GM18519 (cell line): ENCODE data around the gene MAP3K5.
"Not testable (repeated sequence)": the region's sequence is repeated elsewhere in the genome, so short reads cannot be mapped to it uniquely, and the experiment has no call there.

Experiments used
- ATAC-seq: cut with Tn5 transposase; IDR thresholded peaks from one replicate; pipeline ENCODE4 v1.9.1; 2021; ENCODE audit warnings: mild to moderate bottlenecking, moderate library complexity; ENCODE audit not compliant: unreplicated experiment, low FRiP score

The MAP3K5 gene

GRCh38 chr6:136693090-136693489 lies 99.2 kb downstream of the MAP3K5 start:
- ATAC-seq, result no peak

- not testable (repeated sequence) for ATAC-seq
These were observed 104.4 kb downstream of the MAP3K5 start for GRCh38 chr6:136687894-136688293.

- ATAC-seq, result no peak
These were observed 106.7 kb downstream of the MAP3K5 start for GRCh38 chr6:136685540-136686108.

GRCh38 chr6:136684466-136684865 lies 107.8 kb downstream of the MAP3K5 start:
- no peak for ATAC-seq

DNA sequence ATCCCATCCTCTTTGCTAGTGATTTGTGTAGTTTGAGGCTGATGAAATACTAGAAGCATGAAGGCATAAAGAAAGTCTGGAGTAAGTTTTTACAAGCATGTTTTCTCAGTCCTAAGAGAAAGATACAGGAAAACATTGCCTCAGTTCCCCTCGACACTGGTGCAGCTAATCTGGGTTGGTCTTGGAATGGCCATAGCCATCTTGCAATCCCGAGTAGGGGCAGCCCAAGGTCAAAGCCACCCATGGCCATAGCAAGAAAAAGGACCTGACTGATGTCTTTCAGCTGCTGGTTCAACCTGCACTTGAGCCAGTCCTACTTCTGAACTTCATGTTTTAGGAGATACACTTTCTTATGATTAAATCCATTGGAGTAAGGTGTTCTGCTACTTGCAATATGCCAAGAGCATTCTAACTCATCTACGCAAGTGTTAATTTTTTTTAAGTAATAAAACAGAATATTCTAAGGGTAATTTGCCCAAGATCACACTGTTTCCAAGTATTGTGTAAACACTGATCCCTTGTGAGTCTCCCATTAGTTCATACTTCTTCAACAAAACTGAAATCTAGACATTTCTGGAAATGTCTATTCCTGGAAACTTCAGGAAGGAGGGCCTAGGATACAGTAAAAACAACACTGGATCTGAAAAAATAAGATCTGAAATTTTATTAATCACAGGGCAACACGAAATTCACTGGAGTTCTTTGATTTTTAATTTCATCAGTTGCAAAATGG lies 108.9 kb downstream of the MAP3K5 start:
- ATAC-seq, result no peak

- ATAC-seq, result no peak
These were observed 110.0 kb downstream of the MAP3K5 start for GRCh38 chr6:136682292-136682691.

DNA sequence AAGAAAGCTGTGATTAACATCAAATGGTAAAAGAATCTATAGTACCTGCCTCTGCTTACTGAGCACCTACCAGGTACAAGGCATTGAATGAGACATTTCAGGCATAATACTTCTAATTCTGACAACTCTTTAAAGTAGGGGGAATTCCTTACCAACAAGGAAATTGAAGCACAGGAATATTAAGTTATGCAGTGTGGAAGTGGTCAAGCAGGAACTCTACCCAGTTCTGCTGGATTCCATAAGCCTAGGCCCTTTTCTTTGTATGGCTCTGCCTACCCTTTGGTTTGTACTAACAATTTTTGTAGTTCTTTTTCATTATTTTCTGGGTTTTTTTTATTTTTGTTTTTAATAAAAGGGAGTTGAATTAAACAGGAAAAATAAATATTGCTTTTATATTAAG lies 114.5 kb downstream of the MAP3K5 start:
- ATAC-seq, result no peak

- no peak for ATAC-seq
These were observed 114.9 kb downstream of the MAP3K5 start for GRCh38 chr6:136677344-136677743.

DNA sequence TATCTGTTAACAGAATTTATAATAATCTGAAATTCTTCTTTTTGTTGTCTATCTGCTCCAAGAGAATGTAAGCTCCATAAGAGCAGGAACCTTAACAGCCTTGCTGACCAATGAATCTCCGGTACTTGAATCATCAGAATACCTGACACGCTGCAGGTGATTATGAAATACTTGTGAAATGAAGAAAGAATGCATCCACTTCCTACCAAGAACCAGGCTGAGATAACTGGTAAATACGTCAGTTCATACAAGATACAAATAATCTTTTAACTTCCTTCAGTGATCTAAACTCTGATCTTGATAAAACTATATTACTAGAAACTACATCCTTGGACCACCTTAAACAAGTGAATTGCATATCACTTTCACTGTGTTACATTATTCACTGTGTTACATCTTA lies 116.2 kb downstream of the MAP3K5 start:
- no peak for ATAC-seq

- no peak for ATAC-seq
These were observed 118.7 kb downstream of the MAP3K5 start for GRCh38 chr6:136673571-136673970.

- ATAC-seq, result no peak
These were observed 120.1 kb downstream of the MAP3K5 start for GRCh38 chr6:136672144-136672543.

DNA sequence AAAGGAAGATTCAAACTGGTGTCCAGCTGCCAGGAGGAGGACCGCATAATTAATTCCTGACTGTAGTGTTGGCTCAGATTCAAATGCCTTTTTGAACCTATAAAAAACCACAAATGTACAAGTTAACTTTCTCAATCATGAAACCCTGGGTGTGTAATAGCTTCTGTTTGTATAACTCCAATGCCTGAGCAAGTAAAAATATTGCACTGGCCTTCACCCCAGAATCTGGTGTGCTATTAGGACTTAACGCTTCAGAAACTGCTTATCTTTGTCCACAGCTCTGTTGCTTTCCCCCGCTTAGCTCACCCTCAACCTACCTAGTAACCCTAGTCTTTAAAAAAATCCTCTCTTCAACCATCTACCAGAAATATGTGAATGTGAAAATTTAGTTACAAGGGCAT lies 123.0 kb downstream of the MAP3K5 start:
- no peak for ATAC-seq

GRCh38 chr6:136668571-136668970 lies 123.7 kb downstream of the MAP3K5 start:
- no peak for ATAC-seq

GRCh38 chr6:136666041-136666440 lies 126.2 kb downstream of the MAP3K5 start:
- no peak for ATAC-seq

GRCh38 chr6:136662347-136663237 lies 129.7 kb downstream of the MAP3K5 start:
- ATAC-seq, result no peak

GRCh38 chr6:136660727-136661126 lies 131.6 kb downstream of the MAP3K5 start:
- ATAC-seq, result no peak

DNA sequence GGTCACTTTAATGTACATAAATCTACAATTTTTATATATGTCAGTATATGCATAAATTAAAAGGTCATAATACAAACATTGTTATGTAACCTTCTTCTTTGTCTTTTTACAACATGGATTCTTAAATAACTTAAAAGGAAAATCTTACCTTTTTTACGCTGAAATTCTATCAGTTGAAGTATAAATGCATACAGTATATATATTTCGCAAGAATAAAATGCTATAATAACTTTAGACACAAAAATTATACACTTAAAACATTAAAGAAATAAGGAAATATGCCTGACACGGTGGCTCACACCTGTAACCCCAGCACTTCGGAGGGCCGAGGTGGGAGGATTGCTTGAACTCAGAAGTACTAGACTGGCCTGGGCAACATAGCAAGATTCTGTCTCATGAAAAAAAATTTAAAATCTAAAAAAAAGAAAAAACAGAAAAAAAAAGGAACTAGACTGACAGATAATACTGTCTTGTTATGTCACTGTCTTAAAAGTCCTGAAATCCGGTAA lies 132.2 kb downstream of the MAP3K5 start:
- no peak for ATAC-seq

DNA sequence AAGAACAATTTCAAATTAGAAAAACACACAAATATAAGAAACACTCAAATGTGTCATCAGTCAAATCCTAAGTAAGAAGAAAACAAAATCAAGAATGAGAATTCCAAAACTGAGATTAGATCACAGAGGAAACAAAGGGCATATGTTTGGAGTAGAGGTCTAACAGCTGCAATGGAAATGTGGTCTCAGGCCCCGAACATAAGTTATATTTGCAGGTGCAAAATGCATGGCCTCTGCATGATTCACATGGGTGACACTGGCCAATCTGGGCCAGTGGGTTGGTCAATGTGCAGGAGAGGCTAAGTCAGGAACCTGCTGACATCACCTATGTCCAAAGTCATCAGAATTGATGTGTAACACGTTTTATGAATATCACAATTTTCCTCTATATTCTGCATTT lies 133.6 kb downstream of the MAP3K5 start:
- ATAC-seq, result no peak

GRCh38 chr6:136657666-136658065 lies 134.6 kb downstream of the MAP3K5 start:
- no peak for ATAC-seq

DNA sequence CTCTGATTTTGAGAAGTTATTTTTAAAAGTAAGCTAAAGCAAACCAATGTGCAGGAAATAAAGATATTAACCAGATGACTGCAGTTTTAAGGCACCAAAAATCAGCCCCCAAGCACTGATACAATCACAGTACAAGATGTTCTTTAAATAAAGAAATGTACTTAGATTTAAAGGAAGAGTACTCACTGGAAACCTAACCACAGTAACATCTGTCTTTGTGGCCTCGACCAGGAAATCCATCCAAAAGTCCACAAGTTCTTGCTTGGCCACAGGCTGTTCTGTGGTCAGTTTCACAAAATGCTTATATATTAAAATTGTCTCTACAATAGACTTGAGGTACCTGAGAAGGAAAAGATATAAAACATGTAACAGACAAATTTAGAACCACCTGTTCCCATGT lies 136.2 kb downstream of the MAP3K5 start:
- ATAC-seq, result no peak
